K562 (cell line): ENCODE data around the gene PSMA7. TPM values are rescaled to one million over a fixed set of nuclear protein-coding genes. Genes with fewer than 3 reads are reported as not detected.

Experiments used
- ATAC-seq: fragments of 200-7000 bp; cut with Tn5 transposase; 3 replicates; pipeline ENCODE4 v1.9.1; 2020; ENCODE audit warnings: moderate library complexity
- BruUV-seq: library from RNA; stranded (reverse); fragments of 400-500 nt; replicated peaks from 2 replicates; lab custom pipeline; 2021; lab: Mats Ljungman, UMichigan
- CTCF ChIA-PET: fragments of 300-600 bp; formaldehyde crosslinking; extraction: SDS; loops from one replicate; lab custom pipeline; 2021; ENCODE audit warnings: low intra/inter-chr PET ratio; lab: Yijun Ruan, JAX
- POLR2A ChIA-PET: fragments of 300-600, 350-650 bp; sonication (Branson Sonifier 250); formaldehyde crosslinking; extraction: SDS; loops from one replicate; lab custom pipeline; 2021; ENCODE audit warnings: antibody characterized with exemption, inconsistent platforms; lab: Yijun Ruan, JAX
- DNase-seq, 4 experiments: peaks; one replicate each; pipeline versions ENCODE4 v3.0.0 to v3.0.0-alpha.2; 2011 to 2018; ENCODE audit warnings: low spot score in 3 of 4, mixed read lengths in 3 of 4; ENCODE audit errors: extremely low read depth in 1 of 4
- FAIRE-seq: peaks from 2 replicates; lab custom pipeline; 2011; peaks lifted over from hg19 to GRCh38; lab: Jason Lieb, UNC
- H2AFZ ChIP-seq: 2 replicates; pipeline ENCODE4 v1.6.0; 2011; ENCODE audit warnings: low read depth, low read length, control low read depth, inconsistent platforms
- H3K27ac ChIP-seq: fragments of 200-600 bp; 3 replicates; pipeline ENCODE4 v1.8.0; 2011; ENCODE audit warnings: low read depth, mild to moderate bottlenecking, control low read depth, inconsistent platforms, low read length, moderate library complexity, mixed read lengths; ENCODE audit errors: extremely low read depth
- H3K27me3 ChIP-seq, 2 experiments: fragments of 300-600 bp in 1 of 2; 2 replicates in 1 of 2; 3 replicates in 1 of 2; pipeline versions ENCODE4 v1.6.0 to v1.8.0; 2011; ENCODE audit warnings: inconsistent platforms in 2 of 2, low read length in 2 of 2, mild to moderate bottlenecking in 1 of 2, mixed read lengths in 1 of 2, moderate library complexity in 1 of 2; ENCODE audit not compliant: control insufficient read depth in 2 of 2, insufficient read depth in 2 of 2
- H3K36me3 ChIP-seq: fragments of 300-600 bp; 3 replicates; pipeline ENCODE4 v1.8.0; 2011; ENCODE audit warnings: mild to moderate bottlenecking, low read length, inconsistent platforms; ENCODE audit not compliant: control insufficient read depth, insufficient read depth
- H3K4me1 ChIP-seq, 2 experiments: fragments of 200-600 bp in 1 of 2; replicated peaks in 1 of 2; 2 replicates in 1 of 2; 3 replicates in 1 of 2; pipeline versions ENCODE4 v1.5.1 to v1.8.0; 2011; ENCODE audit warnings: inconsistent platforms in 2 of 2, low read length in 2 of 2, mild to moderate bottlenecking in 1 of 2, mixed read lengths in 1 of 2, moderate library complexity in 1 of 2; ENCODE audit not compliant: control insufficient read depth in 2 of 2, insufficient read depth in 2 of 2
- H3K4me2 ChIP-seq: 2 replicates; pipeline ENCODE4 v1.6.1; 2011; ENCODE audit warnings: low read length, control low read depth, inconsistent platforms, mixed read lengths; ENCODE audit not compliant: insufficient read depth
- H3K4me3 ChIP-seq: fragments of 200-600 bp; sonication (generic), shearing (Covaris generic); 2 replicates; pipeline ENCODE4 v1.5.1; 2016; ENCODE audit warnings: control low read depth, inconsistent platforms
- H3K79me2 ChIP-seq: fragments of 200-600 bp; 3 replicates; pipeline ENCODE4 v1.8.0; 2011; ENCODE audit warnings: low read length, inconsistent platforms; ENCODE audit not compliant: control insufficient read depth, insufficient read depth
- H3K9ac ChIP-seq, 2 experiments: 2 replicates each; pipeline versions ENCODE4 v1.6.0 to v1.6.1; 2011; ENCODE audit warnings: low read depth in 2 of 2, low read length in 2 of 2, control low read depth in 1 of 2, inconsistent platforms in 1 of 2, mild to moderate bottlenecking in 1 of 2, mixed read lengths in 1 of 2; ENCODE audit not compliant: insufficient read depth in 1 of 2
- H3K9me1 ChIP-seq: one replicate; pipeline ENCODE4 v1.6.0; 2011; ENCODE audit warnings: inconsistent platforms, mild to moderate bottlenecking, low read length, moderate library complexity; ENCODE audit not compliant: control insufficient read depth, insufficient read depth
- H3K9me3 ChIP-seq: replicated peaks from 2 replicates; pipeline ENCODE4 v1.5.1; 2011; ENCODE audit warnings: low read depth, low read length, inconsistent platforms; ENCODE audit not compliant: control insufficient read depth, insufficient read depth
- H4K20me1 ChIP-seq: replicated peaks from 2 replicates; pipeline ENCODE4 v1.6.1; 2011; ENCODE audit warnings: low read length, inconsistent platforms, mixed read lengths; ENCODE audit not compliant: control insufficient read depth, insufficient read depth
- CBFB ChIP-seq: sonication (generic); formaldehyde crosslinking; IDR thresholded peaks from 2 replicates; pipeline ENCODE4 v1.4.0; 2020; ENCODE audit warnings: mild to moderate bottlenecking, missing genetic modification reagents
- MYNN ChIP-seq, 2 experiments: sonication (generic); formaldehyde crosslinking in 1 of 2; IDR thresholded peaks; 2 replicates each; pipeline versions ENCODE4 v1.5.0 to v1.6.1; 2016 to 2020; ENCODE audit warnings: antibody characterized with exemption in 1 of 2, missing genetic modification reagents in 1 of 2
- NCOA6 ChIP-seq: fragments of 450-650 bp; IDR thresholded peaks from 2 replicates; pipeline ENCODE4 v1.6.1; 2017; ENCODE audit warnings: mild to moderate bottlenecking
- NFIC ChIP-seq: fragments of 450-650 bp; IDR thresholded peaks from 2 replicates; pipeline ENCODE4 v1.6.1; 2017; ENCODE audit warnings: mild to moderate bottlenecking, inconsistent platforms
- POLR2G ChIP-seq: fragments of 200-400 bp; formaldehyde crosslinking; IDR thresholded peaks from 2 replicates; pipeline ENCODE4 v1.6.1; 2017; ENCODE audit warnings: low read depth, mild to moderate bottlenecking, antibody characterized with exemption, low read length, moderate library complexity
- RBBP5 ChIP-seq: fragments of 200-600 bp; sonication (generic); IDR thresholded peaks from 2 replicates; pipeline ENCODE4 v1.6.1; 2012; ENCODE audit warnings: borderline replicate concordance, mild to moderate bottlenecking, low read length, control low read depth, inconsistent platforms; ENCODE audit not compliant: insufficient read depth, poor library complexity, severe bottlenecking
- SMC3 ChIP-seq: conservative IDR thresholded peaks from 2 replicates; pipeline ENCODE4 v1.6.1; 2011; ENCODE audit warnings: low read depth, low read length, improper control_type of control experiment; ENCODE audit not compliant: insufficient read depth
- ZNF384 ChIP-seq: IDR thresholded peaks from 2 replicates; pipeline ENCODE4 v1.6.1; 2012; ENCODE audit warnings: low read depth, low read length, improper control_type of control experiment
- ZNF644 ChIP-seq: fragments of 200-800 bp; sonication (Bioruptor generic); IDR thresholded peaks from 2 replicates; pipeline ENCODE4 v1.6.1; 2016; ENCODE audit warnings: low read depth, missing genetic modification characterization, missing compliant biosample characterization
- WGBS: fragments of 100-300 bp; shearing (Covaris generic); methylation state at CpG from one replicate; pipeline ENCODE4 v1.1.6; 2016; ENCODE audit warnings: low coverage, mixed read lengths; ENCODE audit not compliant: insufficient coverage; ENCODE audit errors: missing lambda C conversion rate; 5-methylcytosine and 5-hydroxymethylcytosine counted together
- in situ Hi-C: fragments of 300-500 bp; cut with MboI; formaldehyde crosslinking; loops from 4 replicates; pipeline ENCODE4 v1.15.0; 2018; ENCODE audit warnings: inconsistent platforms, mixed read lengths
- intact Hi-C: fragments of 100-400 bp; cut with micrococcal nuclease; formaldehyde crosslinking; loops from 2 replicates; pipeline ENCODE4 v1.14.2; 2022
- polyA plus RNA-seq, 8 experiments: library from polyadenylated mRNA; depleted of rRNA in 4 of 8; stranded (reverse) in 5 of 8; unstranded in 3 of 8; fragments of >200 nt; fragmentation: Nextera tagmentation in 2 of 8; fragmentation: Illumina TruSeq in 1 of 8; extraction: Ambion mirVana in 2 of 8; extraction: Trizol in 1 of 8; gene quantifications; 2 replicates each; pipeline versions ENCODE4 v1.2.1 to v1.2.3, GENCODE V29; 2011 to 2014; ENCODE audit warnings: inconsistent platforms in 1 of 8, missing spikeins in 1 of 8
- total RNA-seq, 7 experiments: library from RNA; depleted of rRNA in 6 of 7; stranded (reverse); fragments of >200 nt in 6 of 7; fragmentation: Illumina TruSeq in 2 of 7; extraction: Trizol in 2 of 7; gene quantifications; 2 replicates each; pipeline versions ENCODE4 v1.2.1 to v1.2.3, GENCODE V29; 2011 to 2021; ENCODE audit warnings: low replicate concordance in 1 of 7
- TF ChIP-seq, protein P1 (sequence below), 3 experiments: IDR thresholded peaks in 2 of 3; conservative IDR thresholded peaks in 1 of 3; 2 replicates each; pipeline ENCODE4 v1.5.1; 2011 to 2012; ENCODE audit warnings: low read length in 3 of 3, mild to moderate bottlenecking in 3 of 3, control low read depth in 2 of 3, improper control_type of control experiment in 1 of 3, inconsistent platforms in 1 of 3, low read depth in 1 of 3, mixed read lengths in 1 of 3, moderate library complexity in 1 of 3; ENCODE audit not compliant: insufficient read depth in 2 of 3
- TF ChIP-seq, protein P2 (sequence below): IDR thresholded peaks from 2 replicates; pipeline ENCODE4 v1.6.1; 2011; ENCODE audit warnings: borderline replicate concordance, low read depth, mild to moderate bottlenecking, moderate library complexity, low read length; ENCODE audit not compliant: insufficient read depth, poor library complexity, severe bottlenecking

PSMA7 gene
- total and polyA plus RNA-seq, 9 of the 15 experiments (the other 6 are each of a cell fraction or from before 2014, with no cell fraction given), result 257 to 510 (median 393) TPM

DNA sequence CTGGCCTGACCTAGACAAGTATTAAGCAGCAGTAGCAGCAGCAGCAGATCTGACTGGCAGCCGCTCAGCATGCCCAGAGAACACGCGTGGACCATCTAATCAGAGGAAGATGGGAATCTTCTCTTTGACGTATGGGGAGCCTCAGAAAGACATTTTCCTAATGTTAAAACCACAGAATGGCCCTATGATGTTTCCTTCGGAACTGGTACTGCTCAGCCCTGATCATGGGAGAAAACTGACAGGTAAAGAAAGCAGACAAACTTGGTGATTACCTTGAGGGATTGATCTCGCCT is 6.2 kb downstream of the PSMA7 start (continued):
- TF ChIP-seq, protein P1, sequence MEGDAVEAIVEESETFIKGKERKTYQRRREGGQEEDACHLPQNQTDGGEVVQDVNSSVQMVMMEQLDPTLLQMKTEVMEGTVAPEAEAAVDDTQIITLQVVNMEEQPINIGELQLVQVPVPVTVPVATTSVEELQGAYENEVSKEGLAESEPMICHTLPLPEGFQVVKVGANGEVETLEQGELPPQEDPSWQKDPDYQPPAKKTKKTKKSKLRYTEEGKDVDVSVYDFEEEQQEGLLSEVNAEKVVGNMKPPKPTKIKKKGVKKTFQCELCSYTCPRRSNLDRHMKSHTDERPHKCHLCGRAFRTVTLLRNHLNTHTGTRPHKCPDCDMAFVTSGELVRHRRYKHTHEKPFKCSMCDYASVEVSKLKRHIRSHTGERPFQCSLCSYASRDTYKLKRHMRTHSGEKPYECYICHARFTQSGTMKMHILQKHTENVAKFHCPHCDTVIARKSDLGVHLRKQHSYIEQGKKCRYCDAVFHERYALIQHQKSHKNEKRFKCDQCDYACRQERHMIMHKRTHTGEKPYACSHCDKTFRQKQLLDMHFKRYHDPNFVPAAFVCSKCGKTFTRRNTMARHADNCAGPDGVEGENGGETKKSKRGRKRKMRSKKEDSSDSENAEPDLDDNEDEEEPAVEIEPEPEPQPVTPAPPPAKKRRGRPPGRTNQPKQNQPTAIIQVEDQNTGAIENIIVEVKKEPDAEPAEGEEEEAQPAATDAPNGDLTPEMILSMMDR (IDR thresholded peaks at IDR 0.05 in 2 of 3, conservative IDR thresholded peaks at IDR 0.05 in 1 of 3; ENCODE audit: insufficient read depth in 2 of 3, low read depth in 1 of 3, low read length in 3 of 3), result 0 out of 6 replicates have a peak, but pooled peaks of 1 of the 3 experiments have one; percentile 15
- TF ChIP-seq, all 486 proteins: peak for 3

DNA sequence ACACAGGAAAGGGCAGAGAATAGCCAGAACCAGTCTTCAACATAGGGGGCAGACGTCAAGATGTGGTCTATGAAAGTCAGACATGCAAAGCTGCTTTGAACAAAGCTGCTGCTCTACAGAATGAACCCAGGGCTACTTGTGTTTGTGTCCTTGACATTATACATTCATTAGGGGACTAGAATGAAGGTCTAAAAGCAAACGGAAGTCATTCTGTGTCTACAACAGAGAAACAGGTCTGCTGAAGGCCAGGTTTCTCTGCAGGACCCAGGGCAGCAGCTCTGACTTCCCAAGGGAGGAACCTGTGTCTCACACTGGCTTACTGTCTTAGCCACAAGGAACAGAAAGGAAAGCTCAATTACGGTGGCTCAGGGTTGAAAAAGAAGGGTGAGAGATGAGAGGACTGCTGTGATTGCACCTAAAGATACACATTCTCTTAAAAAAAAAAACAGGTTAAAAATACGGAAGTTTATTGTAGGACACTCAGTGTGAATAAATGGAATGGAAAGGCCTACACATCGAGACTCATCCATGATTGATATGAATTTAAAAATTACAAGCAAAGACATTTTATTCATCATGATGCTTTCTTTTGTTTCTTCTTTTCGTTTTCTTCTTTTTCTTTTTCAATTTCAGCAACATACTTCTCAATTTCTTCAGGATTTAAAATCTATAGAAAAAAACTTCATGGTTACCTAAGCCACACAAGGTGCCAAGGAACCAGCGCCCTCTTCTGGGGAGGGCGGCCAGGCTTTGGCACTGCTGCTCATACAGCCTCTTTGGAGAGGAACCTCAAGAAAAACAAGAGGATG is 6.7 kb downstream of the PSMA7 start:
- in situ Hi-C loops (loop anchor here (5.0 kb wide), 1 partner anchor 114 kb away; no protein-coding TSS in a partner anchor), intact Hi-C loops (no loop called here)
- H2AFZ ChIP-seq, result no peak overlapping the region
- ATAC-seq (peak; percentile 78), DNase-seq (peak in 2 of 4 experiments; percentile 50 to 74), FAIRE-seq (peak; percentile 82)
- H3K9me1 ChIP-seq, result no peaks in the 10 kb centered on the region
- H3K4me1 ChIP-seq, result peaks cover 5 to 6% of the 10 kb centered on the region in 2 experiments; a peak in 4 of 5 replicates
- POLR2A ChIA-PET, result interaction anchor here (0.9 to 7.8 kb wide), 6 partner anchors 11 to 110 kb away, joined by 3 to 78 read pairs (median 4); partner anchors contain the start of gene LSM14B
- no peak overlapping the region for H3K4me3 ChIP-seq
- H4K20me1 ChIP-seq, result peaks cover 32% of the 10 kb centered on the region
- no peak overlapping the region for H3K27ac ChIP-seq
- CTCF ChIA-PET, result interaction anchor here (1.8 kb wide), 1 partner anchor 126 kb away, joined by 13 read pairs; no protein-coding TSS in a partner anchor
- H3K4me2 ChIP-seq, result no peak overlapping the region
- H3K79me2 ChIP-seq, result peaks cover 29% of the 10 kb centered on the region
- peaks cover 99% of the 10 kb centered on the region for H3K36me3 ChIP-seq
- no peak overlapping the region for H3K9ac ChIP-seq
- no peaks in the 10 kb centered on the region for H3K9me3 ChIP-seq
- 53% methylated on average over 8 of the region's 8 CpGs for WGBS
- no peaks in the 10 kb centered on the region for H3K27me3 ChIP-seq
- BruUV-seq, result no TSS peak
- TF ChIP-seq NCOA6 (no peak), CBFB (CRISPR knock-in tag) (no peak), ZNF644 (tag) (0 out of 2 replicates have a peak, but pooled peaks have one; percentile 34), SMC3 (peak; percentile 70), POLR2G (0 out of 2 replicates have a peak, but pooled peaks have one; percentile 23), MYNN (IDR thresholded peaks at IDR 0.05) (0 out of 2 replicates have a peak, but pooled peaks have one; percentile 37), MYNN (CRISPR knock-in tag; IDR thresholded peaks at IDR 0.05) (no peak), ZNF384 (peak; percentile 76), NFIC (peak; percentile 7; the same call in 1 of the 2 replicates), RBBP5 (no peak)
- TF ChIP-seq, protein P1 (IDR thresholded peaks at IDR 0.05 in 2 of 3, conservative IDR thresholded peaks at IDR 0.05 in 1 of 3; ENCODE audit: insufficient read depth in 2 of 3, low read depth in 1 of 3, low read length in 3 of 3), result peak; percentile 74 to 85 (median 85)
- TF ChIP-seq, protein P2, sequence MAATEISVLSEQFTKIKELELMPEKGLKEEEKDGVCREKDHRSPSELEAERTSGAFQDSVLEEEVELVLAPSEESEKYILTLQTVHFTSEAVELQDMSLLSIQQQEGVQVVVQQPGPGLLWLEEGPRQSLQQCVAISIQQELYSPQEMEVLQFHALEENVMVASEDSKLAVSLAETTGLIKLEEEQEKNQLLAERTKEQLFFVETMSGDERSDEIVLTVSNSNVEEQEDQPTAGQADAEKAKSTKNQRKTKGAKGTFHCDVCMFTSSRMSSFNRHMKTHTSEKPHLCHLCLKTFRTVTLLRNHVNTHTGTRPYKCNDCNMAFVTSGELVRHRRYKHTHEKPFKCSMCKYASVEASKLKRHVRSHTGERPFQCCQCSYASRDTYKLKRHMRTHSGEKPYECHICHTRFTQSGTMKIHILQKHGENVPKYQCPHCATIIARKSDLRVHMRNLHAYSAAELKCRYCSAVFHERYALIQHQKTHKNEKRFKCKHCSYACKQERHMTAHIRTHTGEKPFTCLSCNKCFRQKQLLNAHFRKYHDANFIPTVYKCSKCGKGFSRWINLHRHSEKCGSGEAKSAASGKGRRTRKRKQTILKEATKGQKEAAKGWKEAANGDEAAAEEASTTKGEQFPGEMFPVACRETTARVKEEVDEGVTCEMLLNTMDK, result peak; percentile 64
